Measurements from ENCODE around the gene WFIKKN2.

- TF ChIP-seq POLR2A (IDR thresholded peaks at IDR 0.05; ENCODE audit: low read depth), result no peak
- TF ChIP-seq, protein P1, sequence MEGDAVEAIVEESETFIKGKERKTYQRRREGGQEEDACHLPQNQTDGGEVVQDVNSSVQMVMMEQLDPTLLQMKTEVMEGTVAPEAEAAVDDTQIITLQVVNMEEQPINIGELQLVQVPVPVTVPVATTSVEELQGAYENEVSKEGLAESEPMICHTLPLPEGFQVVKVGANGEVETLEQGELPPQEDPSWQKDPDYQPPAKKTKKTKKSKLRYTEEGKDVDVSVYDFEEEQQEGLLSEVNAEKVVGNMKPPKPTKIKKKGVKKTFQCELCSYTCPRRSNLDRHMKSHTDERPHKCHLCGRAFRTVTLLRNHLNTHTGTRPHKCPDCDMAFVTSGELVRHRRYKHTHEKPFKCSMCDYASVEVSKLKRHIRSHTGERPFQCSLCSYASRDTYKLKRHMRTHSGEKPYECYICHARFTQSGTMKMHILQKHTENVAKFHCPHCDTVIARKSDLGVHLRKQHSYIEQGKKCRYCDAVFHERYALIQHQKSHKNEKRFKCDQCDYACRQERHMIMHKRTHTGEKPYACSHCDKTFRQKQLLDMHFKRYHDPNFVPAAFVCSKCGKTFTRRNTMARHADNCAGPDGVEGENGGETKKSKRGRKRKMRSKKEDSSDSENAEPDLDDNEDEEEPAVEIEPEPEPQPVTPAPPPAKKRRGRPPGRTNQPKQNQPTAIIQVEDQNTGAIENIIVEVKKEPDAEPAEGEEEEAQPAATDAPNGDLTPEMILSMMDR (IDR thresholded peaks at IDR 0.05), result no peak
- no peak for TF ChIP-seq EP300 (IDR thresholded peaks at IDR 0.05)
- no peak for TF ChIP-seq POLR2AphosphoS5 (IDR thresholded peaks at IDR 0.05)
Measured at GRCh38 chr17:50889528-50890118, 54.2 kb downstream of the WFIKKN2 start.

Data from esophagus muscularis mucosa (tissue), 4 donors.